MCF 10A (cell line): ENCODE measurements around the gene C2orf49. TPM values are rescaled to one million over a fixed set of nuclear protein-coding genes. Genes with fewer than 3 reads are reported as not detected.

ENCODE experiments used
- BruUV-seq: library from RNA; stranded (reverse); fragments of 400-500 nt; replicated peaks from 2 replicates; lab custom pipeline; 2021; lab: Mats Ljungman, UMichigan
- CTCF ChIA-PET: fragments of 300-600 bp; sonication (Branson Sonifier 250); formaldehyde crosslinking; extraction: SDS; loops from one replicate; lab custom pipeline; 2021; ENCODE audit warnings: antibody characterized with exemption, inconsistent platforms; lab: Yijun Ruan, JAX
- POLR2A ChIA-PET: fragments of 300-600, 350-650 bp; sonication (Branson Sonifier 250); formaldehyde crosslinking; extraction: SDS; loops from one replicate; lab custom pipeline; 2020; ENCODE audit warnings: antibody characterized with exemption, inconsistent platforms; lab: Yijun Ruan, JAX
- DNase-seq: peaks from one replicate; pipeline ENCODE4 v3.0.0-alpha.2; 2018; ENCODE audit not compliant: unreplicated experiment
- H3K27ac Mint-ChIP-seq: one replicate; pipeline ENCODE4 v1.8.0; 2022; ENCODE audit warnings: mild to moderate bottlenecking, low read depth, mixed read lengths; ENCODE audit not compliant: unreplicated experiment
- H3K27me3 Mint-ChIP-seq: one replicate; pipeline ENCODE4 v1.8.0; 2022; ENCODE audit warnings: mixed read lengths; ENCODE audit not compliant: insufficient read depth, unreplicated experiment
- H3K36me3 Mint-ChIP-seq: one replicate; pipeline ENCODE4 v1.8.0; 2022; ENCODE audit warnings: mild to moderate bottlenecking, moderate library complexity, mixed read lengths; ENCODE audit not compliant: insufficient read depth, unreplicated experiment
- H3K4me1 Mint-ChIP-seq: one replicate; pipeline ENCODE4 v1.8.0; 2022; ENCODE audit warnings: mixed read lengths; ENCODE audit not compliant: insufficient read depth, unreplicated experiment
- H3K4me3 Mint-ChIP-seq: one replicate; pipeline ENCODE4 v1.8.0; 2022; ENCODE audit warnings: mild to moderate bottlenecking, moderate library complexity, mixed read lengths; ENCODE audit not compliant: unreplicated experiment
- H3K9me3 Mint-ChIP-seq: one replicate; pipeline ENCODE4 v1.8.0; 2022; ENCODE audit warnings: mixed read lengths; ENCODE audit not compliant: unreplicated experiment
- CTCF ChIP-seq: fragments of 200-600 bp; IDR thresholded peaks from one replicate; pipeline ENCODE4 v1.8.0; 2022; ENCODE audit warnings: antibody characterized with exemption, mild to moderate bottlenecking; ENCODE audit not compliant: unreplicated experiment
- intact Hi-C: fragments of 100-400 bp; cut with micrococcal nuclease; formaldehyde crosslinking; loops from 2 replicates; pipeline ENCODE4 v1.14.1; 2022
- total RNA-seq: library from RNA; stranded (reverse); gene quantifications from 2 replicates; pipeline ENCODE4 v1.2.3, GENCODE V29; 2022

Gene C2orf49
- total RNA-seq, 1 experiment from 2014 or later, result 24.2 TPM

DNA sequence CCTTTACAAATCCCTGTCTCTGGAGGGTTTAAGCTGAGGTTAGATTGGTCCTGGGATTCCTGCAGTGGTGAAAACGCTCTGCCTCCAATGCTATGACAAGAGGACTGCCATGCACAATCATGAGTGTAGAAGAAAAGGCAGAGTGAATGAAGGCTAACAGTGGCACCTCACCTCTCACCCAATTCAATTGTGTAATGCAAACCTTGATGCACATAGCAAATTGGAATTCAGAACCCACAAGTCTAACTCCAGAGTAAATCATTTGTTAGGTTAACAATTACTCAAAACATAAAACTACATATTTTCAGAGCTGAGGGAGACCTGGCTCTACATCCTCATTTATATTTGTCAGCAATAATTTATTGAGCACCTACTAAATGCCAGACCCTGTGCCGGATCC is 9.7 kb upstream of the C2orf49 start:
- DNase-seq, result no peak
- Mint-ChIP-seq H3K36me3 (peaks cover 5% of the 10 kb centered on the region), H3K4me3 (no peak overlapping the region), H3K9me3 (no peaks in the 10 kb centered on the region), H3K27ac (peak overlapping the region; percentile 59), H3K4me1 (peaks cover 22% of the 10 kb centered on the region), H3K27me3 (no peaks in the 10 kb centered on the region)
- BruUV-seq, result TSS peak; percentile 31
- intact Hi-C loops, result no loop called here
- ChIA-PET POLR2A (interaction anchor here (0.9 to 3.7 kb wide), 4 partner anchors 9 to 128 kb away, joined by 3 to 48 read pairs (median 6); partner anchors contain the start of gene C2orf49), CTCF (interaction anchor here (0.6 to 2.5 kb wide), 6 partner anchors 11 to 33 kb away, joined by 3 to 7 read pairs (median 3); no protein-coding TSS in a partner anchor)
- no peak for TF ChIP-seq CTCF

GRCh38 chr2:105328281-105329196 is 8.8 kb upstream of the C2orf49 start:
- intact Hi-C loops, result no loop called here
- POLR2A ChIA-PET, result interaction anchor here (0.5 to 3.7 kb wide), 15 partner anchors 8 to 865 kb away, joined by 3 to 48 read pairs (median 3); partner anchors contain the start of genes C2orf49 and FHL2
- TF ChIP-seq CTCF, result no peak
- peaks cover 5% of the 10 kb centered on the region for H3K36me3 Mint-ChIP-seq
- H3K9me3 Mint-ChIP-seq, result no peaks in the 10 kb centered on the region
- peak; percentile 33 for DNase-seq
- H3K4me3 Mint-ChIP-seq, result peak overlapping the region; percentile 76
- no TSS peak for BruUV-seq
- no peaks in the 10 kb centered on the region for H3K27me3 Mint-ChIP-seq
- H3K4me1 Mint-ChIP-seq, result peaks cover 20% of the 10 kb centered on the region
- CTCF ChIA-PET, result interaction anchor here (0.6 to 2.5 kb wide), 10 partner anchors 8 to 212 kb away, joined by 3 to 8 read pairs (median 3); no protein-coding TSS in a partner anchor
- H3K27ac Mint-ChIP-seq, result peak overlapping the region; percentile 59

DNA sequence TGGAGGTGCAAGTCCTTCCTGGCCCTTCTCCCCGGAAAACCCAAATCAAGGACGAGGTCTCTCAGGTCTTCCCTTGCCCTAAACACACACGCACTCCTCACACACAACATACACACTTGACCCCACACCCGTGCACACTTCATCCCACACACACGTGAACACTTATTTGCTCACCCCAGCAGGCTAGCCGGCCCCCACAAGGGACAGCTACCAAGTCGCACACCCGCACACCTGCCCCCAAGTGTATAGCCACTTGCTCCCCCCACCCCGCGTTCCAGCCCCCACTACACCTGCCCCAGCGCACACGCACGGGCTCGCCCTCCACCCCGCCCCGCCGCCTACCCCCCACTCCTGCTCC is 8.2 kb upstream of the C2orf49 start:
- CTCF ChIA-PET, result interaction anchor here (0.6 to 2.5 kb wide), 7 partner anchors 9 to 192 kb away, joined by 3 to 8 read pairs (median 4); no protein-coding TSS in a partner anchor
- no TSS peak for BruUV-seq
- Mint-ChIP-seq H3K4me1 (peaks cover 20% of the 10 kb centered on the region), H3K4me3 (peak overlapping the region; percentile 76), H3K27me3 (no peaks in the 10 kb centered on the region), H3K9me3 (no peaks in the 10 kb centered on the region), H3K27ac (peak overlapping the region; percentile 59), H3K36me3 (peaks cover 5% of the 10 kb centered on the region)
- DNase-seq, result peak; percentile 32
- TF ChIP-seq CTCF, result no peak
- POLR2A ChIA-PET, result interaction anchor here (0.5 to 3.7 kb wide), 16 partner anchors 9 to 864 kb away, joined by 3 to 48 read pairs (median 4); partner anchors contain the start of genes C2orf49 and FHL2
- intact Hi-C loops, result no loop called here
